HG03025 (cell line): ENCODE data around the gene NT5DC2.

Source experiments
- ATAC-seq: cut with Tn5 transposase; IDR thresholded peaks from one replicate; pipeline ENCODE4 v1.9.1; 2021; ENCODE audit warnings: mild to moderate bottlenecking, moderate library complexity; ENCODE audit not compliant: unreplicated experiment, low FRiP score

Gene NT5DC2

DNA sequence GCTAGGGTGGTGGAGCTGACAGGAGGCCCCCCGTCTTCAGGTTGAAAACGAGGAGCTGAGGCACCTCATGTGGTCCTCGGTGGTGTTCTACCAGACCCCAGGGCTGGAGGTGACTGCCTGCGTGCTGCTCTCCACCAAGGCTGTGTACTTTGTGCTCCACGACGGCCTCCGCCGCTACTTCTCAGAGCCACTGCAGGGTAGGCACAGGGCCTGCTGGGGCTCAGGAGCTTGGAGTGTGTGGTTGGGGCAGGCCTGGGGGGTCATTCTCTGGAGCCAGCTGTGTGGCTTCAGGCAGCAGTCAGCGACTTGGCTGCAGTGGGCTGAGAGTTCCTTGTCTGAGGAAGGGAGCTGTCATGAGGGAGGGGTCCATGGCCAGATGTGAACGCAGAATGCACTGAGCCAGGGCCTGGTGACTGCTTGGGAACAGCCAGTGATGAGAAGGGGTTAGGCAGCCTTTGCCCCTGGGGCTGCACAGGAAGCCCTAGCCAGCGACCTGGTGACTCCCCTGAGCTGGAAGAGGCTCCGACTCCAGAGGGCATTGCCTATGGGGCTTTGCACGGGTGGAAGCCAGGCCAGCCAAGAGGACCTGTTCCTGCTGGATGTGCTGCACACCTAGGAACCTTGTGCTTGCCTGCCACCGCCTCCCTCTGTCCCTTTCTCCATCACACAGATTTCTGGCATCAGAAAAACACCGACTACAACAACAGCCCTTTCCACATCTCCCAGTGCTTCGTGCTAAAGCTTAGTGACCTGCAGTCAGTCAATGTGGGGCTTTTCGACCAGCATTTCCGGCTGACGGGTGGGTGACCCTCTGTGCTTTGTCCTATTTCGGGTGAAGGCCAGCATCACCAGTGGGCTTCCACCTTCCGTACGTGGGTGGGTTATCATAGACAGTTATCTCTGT is 43.4 kb downstream of the NT5DC2 start:
- ATAC-seq = no peak

DNA sequence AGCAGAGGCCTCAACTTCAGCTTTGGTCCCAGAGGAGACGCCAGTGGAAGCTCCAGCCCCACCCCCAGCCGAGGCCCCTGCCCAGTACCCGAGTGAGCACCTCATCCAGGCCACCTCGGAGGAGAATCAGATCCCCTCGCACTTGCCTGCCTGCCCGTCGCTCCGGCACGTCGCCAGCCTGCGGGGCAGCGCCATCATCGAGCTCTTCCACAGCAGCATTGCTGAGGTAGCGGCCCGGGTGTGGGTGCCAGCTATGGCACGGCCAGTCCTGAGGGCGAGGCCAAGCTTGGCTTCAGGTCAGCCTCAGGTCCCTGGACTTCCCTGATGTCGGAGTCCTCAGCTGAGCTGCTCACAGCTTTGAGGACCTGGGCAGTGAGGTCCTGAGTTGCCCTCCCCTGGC is 44.2 kb downstream of the NT5DC2 start:
- ATAC-seq = no peak

DNA sequence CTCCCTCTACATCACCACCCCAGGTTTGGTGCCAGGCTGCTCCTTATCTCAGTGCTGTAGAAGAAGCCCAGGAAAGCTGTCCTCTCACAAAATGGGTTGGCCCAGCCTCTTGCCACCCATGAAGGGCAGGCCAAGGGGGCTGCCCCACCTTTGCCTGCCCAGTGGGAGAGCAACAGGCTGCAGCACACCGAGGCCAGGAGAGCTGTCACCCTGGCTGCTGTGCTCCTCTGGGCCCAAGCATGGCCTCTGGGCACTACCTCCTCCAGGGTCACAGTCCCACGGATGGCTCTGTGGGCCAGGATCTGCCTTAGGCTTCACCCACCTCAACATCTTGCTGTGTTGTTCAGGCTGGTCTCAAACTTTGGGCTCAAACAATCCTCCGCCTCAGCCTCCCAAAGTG is 44.9 kb downstream of the NT5DC2 start:
- no peak for ATAC-seq

DNA sequence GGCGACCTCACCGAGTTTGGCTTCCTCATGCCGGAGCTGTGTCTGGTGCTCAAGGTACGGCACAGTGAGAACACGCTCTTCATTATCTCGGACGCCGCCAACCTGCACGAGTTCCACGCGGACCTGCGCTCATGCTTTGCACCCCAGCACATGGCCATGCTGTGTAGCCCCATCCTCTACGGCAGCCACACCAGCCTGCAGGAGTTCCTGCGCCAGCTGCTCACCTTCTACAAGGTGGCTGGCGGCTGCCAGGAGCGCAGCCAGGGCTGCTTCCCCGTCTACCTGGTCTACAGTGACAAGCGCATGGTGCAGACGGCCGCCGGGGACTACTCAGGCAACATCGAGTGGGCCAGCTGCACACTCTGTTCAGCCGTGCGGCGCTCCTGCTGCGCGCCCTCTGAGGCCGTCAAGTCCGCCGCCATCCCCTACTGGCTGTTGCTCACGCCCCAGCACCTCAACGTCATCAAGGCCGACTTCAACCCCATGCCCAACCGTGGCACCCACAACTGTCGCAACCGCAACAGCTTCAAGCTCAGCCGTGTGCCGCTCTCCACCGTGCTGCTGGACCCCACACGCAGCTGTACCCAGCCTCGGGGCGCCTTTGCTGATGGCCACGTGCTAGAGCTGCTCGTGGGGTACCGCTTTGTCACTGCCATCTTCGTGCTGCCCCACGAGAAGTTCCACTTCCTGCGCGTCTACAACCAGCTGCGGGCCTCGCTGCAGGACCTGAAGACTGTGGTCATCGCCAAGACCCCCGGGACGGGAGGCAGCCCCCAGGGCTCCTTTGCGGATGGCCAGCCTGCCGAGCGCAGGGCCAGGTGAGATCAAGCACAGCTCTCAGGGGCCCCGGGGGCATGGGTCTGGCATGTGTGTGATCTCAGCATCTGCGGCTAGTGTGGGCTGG is 45.6 kb downstream of the NT5DC2 start:
- no peak for ATAC-seq

DNA sequence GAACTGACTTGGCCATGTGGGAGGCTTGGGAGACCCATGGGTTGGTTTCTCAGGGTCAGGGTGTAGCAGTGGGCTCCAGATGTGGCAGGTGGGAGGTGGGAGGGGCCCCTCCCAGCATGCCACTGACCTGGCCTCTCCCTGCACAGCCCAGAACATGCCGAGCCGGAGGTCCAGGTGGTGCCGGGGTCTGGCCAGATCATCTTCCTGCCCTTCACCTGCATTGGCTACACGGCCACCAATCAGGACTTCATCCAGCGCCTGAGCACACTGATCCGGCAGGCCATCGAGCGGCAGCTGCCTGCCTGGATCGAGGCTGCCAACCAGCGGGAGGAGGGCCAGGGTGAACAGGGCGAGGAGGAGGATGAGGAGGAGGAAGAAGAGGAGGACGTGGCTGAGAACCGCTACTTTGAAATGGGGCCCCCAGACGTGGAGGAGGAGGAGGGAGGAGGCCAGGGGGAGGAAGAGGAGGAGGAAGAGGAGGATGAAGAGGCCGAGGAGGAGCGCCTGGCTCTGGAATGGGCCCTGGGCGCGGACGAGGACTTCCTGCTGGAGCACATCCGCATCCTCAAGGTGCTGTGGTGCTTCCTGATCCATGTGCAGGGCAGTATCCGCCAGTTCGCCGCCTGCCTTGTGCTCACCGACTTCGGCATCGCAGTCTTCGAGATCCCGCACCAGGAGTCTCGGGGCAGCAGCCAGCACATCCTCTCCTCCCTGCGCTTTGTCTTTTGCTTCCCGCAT is 46.4 kb downstream of the NT5DC2 start:
- no peak for ATAC-seq

DNA sequence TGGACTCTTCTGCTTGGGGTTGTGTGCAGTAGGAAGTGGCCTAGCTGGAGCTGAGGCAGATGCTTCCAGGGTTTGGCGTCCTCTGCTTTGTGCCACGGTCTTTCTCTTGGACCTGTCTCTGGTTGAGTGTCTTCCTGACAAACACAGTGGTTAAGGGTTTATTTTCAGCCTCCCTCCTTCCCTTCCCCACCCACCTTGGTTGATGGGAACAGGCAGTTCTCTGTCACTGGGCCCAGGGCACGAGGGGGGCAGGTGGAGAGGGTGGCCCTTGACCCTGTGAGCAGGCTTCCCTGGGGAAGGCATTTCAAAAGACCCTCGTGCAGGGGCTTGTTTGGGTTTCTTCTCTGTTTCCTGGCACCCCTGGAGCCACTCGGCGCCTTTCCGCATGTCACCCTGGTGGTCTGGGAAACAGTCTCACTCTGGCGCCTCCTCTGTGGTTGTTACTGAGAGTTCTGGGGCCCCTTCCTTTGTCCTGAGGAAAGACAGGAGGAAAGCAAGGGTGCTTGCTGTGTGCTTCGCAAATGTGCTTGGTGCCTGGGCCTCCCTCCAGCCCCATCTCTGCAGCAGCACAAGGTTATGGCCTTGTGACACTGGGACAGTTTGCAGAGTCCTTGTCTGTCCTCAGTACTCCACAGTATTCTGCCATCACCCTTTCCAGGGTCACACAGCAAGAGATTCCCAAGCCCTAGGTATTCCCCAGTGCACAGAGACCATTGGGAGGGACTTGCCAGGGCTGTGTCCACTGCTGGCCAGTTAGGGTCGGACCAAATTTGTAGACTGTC is 48.8 kb downstream of the NT5DC2 start:
- ATAC-seq = no peak

GRCh38 chr3:52483577-52484381 is 49.9 kb downstream of the NT5DC2 start:
- no peak for ATAC-seq

DNA sequence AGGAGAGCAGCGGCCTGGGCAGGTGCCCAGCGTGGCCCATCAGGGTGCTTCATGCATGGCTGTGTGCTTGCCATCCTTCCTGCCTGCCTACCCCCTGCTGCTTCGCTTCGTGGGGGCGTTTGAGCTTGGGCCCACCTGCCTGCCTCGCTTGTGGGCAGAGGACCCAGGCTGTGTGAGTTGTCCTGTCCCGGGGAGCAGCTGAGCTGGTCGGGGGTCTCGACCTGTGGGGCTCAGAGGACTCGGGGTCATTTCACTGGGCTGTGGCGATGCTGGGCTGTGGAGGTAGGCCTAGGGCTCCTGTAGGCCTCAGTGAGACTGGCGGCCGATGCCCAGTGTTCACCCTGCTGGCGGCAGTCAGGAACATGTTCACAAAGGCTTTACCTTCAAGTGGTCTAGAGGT is 50.6 kb downstream of the NT5DC2 start:
- ATAC-seq = no peak

DNA sequence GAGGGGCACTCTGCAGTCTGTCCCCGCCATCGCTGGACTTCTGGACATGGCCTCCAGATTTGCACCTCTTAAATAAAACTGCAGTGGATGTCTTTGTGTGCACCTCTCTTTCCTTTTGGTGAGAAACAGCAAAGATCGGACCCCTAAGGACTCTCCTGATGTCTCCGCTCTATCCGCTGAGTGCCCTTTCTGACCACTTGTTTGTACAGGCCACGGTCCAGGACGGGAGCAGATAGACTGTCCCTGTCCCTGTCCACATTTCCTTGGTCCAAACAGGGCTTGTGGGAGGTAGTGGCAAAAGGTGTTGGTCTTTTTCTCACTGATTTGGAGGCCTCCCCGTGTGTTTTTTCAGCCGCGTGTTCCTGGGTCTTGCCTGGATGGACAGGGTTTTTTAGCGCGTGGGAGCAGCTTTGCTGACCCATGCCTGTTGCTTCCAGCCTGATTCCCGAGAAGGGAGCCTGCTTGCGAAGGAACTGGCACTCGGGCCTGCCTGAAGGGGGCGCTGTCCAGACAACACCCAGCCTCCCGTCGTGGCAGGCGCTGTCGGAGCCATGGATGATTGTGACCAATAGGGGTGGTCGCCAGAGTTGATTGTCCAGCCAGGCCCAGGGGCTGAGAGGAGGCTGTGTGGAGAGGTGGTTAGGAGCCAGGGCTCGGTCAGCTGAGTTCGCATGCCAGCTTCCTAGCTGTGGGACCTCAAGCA is 51.7 kb downstream of the NT5DC2 start:
- no peak for ATAC-seq

DNA sequence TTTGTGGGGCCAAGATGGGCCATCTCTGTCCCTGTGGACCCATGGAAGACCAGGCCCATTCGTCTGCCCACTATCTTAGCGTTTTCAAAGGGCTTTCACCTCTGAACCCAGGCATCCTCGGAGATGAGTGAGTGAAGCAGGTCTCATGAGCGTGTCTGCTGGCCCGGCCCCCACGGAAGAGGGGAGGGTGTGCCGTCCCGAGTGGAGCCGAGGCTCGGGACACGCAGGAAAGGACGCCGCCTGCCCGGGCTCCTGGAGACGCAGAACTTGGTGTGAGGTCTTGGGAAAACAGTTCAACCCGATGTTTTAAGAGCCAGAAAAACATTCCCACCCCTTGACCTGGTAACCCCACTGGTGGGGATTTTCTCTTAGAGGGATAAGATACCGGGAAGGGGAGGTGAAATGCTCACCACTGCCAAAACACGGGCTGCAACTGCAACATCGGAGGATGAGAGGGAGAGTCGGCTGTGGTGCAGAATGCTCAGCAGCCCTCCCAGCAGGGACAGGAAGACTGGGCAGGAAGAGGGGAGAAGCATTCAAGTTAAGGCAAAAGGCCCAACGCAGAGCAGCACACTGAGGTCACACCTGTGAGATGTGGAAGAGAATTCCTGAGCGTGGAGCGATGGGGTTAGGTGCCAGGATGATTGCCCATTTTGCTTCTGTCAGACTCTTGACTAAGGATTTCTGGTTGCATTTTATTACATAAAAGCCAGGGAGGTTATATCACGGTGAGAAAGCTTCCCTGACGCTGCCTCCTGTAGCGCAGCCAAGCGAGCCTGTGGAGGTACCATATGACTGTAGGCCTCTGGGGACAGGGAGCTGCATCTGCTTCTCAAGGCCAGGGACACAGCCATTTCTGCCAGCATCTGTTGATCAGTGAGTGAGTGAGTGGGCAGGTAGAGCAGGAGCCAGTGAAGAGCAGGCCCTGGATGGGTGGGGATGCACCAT is 52.6 kb downstream of the NT5DC2 start:
- ATAC-seq = no peak

DNA sequence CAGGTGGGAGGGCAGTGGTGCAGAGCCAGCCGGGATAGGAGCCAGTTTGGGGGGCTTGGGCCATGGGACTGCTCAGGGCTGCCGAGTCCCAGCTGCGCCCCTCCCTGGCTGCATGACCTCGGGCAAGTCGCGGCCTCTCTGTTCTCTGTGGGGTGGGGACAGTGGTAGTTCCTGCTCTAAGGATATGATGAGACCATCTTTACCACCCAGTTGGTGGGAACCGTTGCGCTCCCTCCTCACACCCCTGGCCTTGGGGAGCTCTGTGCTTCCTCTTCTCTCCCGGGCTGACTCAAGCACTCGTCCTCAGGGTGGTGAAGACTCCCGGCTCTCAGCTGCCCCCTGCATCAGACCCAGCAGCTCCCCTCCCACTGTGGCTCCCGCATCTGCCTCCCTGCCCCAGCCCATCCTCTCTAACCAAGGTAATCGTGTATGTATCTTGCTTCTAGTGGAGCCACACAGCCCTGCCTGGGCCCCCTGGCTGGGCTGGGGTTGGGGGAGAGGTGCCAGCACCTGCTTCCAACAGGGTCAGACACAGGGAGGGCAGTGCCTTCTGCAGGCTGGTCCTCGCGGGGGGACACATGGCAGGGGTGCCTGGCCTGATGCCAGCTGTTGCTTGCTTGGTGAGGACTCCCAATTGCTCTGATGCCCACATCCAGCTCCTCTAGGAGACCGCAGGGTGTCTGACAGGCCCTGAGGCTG is 53.6 kb downstream of the NT5DC2 start:
- no peak for ATAC-seq

DNA sequence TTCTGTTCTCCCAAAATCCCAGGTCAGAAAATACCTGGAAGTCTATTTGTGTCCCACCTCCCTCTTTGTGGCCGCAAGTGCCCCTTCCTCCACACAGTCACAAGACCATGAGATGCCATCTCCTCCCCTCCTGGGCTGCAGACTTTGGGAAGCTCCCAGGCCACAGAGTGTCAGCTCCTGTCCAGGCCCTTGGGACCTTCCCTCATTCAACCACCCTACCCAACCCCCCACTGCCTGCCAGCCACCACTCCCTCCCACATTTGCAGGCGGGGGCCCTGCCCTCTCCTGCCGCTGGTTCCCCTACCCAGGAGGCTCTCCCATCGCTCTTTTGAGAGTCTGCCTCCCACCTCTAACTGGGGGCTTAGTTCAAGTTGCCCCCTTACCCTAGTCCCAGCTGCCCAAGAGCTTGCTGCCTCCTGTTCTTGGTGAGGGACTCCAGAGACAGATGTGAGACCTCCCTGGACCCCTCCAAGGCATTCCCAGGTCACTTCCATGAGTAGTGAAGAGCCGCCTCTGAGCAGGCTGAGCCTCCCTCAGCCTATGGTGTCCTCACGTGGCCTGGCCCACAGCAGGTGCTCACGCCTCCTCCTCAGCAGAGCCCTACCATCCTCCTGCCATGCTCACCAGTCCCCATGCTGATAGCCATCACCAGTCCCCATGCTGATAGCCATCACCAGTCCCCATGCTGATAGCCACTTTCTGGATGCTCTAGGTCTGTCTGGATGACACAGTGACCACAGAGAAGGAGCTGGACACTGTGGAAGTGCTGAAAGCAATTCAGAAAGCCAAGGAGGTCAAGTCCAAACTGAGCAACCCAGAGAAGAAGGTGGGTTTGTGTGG is 54.4 kb downstream of the NT5DC2 start:
- ATAC-seq = no peak

- no peak for ATAC-seq
Measured at GRCh38 chr3:52477796-52478095, 55.9 kb downstream of the NT5DC2 start.

GRCh38 chr3:52477076-52477795 is 56.4 kb downstream of the NT5DC2 start:
- ATAC-seq = no peak
